ENCODE measurements around the gene METRNL. TPM values are rescaled to one million over a fixed set of nuclear protein-coding genes. Genes with fewer than 3 reads are reported as not detected.

Gene METRNL
- total RNA-seq, 2 experiments from 2014 or later, result 29.5 to 34.8 TPM

DNA sequence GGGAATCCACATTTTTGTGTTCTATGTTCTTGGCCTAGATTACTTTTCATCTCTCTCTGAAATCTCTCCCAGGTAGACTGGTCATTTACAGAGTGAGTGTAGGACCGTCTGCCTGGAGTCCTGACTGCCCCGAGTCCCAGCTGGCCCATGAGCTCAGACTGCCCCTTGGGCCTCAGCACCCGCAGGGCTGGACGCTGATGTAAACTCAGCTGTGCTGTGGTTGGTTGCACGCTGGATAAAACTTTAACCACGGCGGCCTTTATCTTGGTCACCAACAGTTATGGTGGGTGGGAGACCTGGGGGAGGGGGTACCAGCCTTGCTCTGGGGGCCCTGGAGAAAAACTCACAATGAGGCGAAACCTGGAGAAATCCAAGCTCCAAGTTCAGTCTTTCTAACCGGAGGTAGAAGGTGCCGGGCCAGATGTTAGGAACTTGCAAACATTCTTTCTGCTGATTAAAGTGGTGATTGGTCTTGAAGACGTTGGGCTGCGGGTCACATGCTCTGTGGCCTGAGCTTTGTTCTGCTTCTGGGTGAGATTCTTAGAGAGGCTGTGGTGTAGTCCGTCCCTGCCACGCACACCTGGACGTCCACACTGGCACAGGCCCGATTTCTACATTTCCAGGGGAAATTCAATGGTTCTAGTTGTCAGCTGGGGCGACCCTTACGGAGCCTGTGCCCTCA is 6.9 kb downstream of the METRNL start:
- CTCF ChIA-PET, result interaction anchor here (0.8 kb wide), 1 partner anchor 330 kb away, joined by 3 read pairs; no protein-coding TSS in a partner anchor
- POLR2A ChIA-PET, result no interaction called here

DNA sequence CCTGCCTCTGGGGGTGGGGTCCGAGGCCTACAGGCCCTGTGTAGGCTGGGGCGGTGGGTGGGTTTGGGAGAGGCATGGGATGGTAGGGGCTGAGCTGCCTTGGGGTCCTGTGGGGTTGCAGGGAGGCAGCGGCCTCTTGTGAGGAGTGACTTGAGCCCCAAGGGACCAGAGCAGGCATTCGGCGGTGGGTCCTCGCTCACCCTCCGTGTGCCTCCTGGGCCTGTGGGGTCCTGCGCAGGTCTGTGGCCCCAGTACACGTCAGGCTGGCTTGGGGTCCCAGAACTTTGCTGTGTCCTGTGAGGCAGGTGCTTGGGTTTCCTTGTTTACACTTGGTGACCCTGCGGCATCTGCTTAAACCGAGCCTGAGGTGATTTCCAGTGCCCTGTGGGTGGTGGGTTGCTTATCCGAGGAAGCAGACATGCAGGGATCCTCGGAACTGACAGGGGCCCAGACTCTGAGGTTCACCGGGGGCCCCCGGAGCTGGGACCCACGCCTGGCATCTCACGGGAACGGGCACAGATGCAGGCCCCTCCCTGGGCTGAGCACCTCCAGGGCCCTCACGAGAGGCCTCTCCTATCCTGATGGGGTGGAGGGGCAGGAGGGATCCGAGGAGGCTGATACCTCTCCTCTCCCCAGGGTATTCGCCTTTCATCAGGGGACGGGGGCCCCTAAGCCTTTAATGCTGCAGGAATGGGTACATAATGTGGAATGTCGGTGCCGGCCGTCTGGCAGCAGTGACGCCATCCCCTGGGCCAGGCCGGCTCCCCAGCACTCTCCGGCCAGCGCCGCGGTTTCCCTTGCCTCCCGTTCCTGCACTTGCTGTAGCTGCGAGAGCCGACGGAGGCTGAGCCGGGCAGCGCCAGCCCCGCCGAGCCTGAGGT is 7.7 kb downstream of the METRNL start:
- ChIA-PET POLR2A (no interaction called here), CTCF (interaction anchor here (0.8 kb wide), 1 partner anchor 330 kb away, joined by 3 read pairs; no protein-coding TSS in a partner anchor)

DNA sequence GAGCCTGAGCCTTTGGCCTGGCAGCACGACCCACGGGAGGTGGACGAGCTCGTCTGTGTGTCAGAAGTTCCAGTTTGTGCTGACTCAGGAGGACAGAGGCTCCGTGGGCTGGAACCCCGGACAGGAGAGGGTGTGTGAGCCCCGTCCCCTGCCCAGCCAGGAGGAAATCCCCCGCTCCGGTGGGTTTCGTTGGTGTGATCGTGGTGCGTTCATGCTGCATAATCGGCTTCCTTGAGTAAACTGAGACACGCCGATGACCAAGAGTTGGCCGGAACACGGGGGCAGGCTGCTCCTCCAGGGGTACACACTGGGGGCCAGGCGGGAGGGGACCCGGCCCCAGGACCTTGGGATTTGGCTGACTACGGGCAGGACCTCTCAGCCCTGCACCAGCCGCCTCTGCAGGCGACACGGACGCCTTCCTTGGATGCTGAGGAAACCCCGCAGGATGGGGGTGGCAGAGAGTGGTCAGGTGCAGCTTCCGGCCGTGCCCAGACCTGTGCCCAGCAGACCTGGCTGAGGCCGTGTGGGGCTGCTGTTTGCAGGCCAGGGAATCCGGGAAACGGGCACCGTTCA is 8.5 kb downstream of the METRNL start:
- POLR2A ChIA-PET, result no interaction called here
- CTCF ChIA-PET, result no interaction called here

DNA sequence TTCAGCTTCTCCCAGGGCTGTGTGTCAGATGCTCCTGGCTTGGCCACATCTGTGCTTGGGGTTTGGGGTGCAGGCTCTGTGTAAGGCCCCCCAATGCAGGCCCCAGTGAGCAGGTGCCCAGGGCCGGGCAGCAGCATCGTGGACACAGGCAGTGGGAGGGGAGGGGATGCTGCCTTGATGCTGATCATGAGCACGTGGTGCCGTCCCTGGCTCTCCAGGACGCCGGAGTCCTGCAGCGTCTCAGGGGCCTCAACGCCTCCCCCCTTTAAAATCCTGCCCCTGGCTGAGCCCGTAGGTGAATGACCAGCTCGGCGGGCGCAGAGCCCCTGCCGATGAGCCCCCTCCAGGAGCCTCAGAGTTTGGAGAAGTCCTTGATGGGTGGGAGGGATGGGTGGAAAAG is 9.0 kb downstream of the METRNL start:
- POLR2A ChIA-PET, result no interaction called here
- CTCF ChIA-PET, result no interaction called here

DNA sequence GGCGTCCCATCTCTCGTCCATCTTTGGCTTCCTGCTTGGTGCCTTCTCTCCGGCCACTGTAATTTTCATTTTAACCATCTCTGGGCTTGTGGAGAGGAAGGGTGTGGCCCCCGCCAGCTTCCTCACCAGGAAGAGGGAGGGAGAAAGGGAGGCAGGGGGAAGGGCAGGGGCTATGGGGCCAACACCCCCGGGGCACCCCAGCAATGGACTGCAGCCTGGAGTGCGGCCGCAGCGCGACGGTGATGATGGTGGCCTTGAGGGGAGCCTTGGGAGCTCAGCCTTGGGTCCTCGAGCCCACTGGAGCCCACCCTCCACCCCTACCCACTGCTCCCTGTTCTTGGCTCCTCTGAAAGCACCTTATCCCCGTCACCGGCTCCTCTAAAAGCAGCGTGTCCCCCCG is 9.5 kb downstream of the METRNL start:
- ChIA-PET CTCF (no interaction called here), POLR2A (no interaction called here)

DNA sequence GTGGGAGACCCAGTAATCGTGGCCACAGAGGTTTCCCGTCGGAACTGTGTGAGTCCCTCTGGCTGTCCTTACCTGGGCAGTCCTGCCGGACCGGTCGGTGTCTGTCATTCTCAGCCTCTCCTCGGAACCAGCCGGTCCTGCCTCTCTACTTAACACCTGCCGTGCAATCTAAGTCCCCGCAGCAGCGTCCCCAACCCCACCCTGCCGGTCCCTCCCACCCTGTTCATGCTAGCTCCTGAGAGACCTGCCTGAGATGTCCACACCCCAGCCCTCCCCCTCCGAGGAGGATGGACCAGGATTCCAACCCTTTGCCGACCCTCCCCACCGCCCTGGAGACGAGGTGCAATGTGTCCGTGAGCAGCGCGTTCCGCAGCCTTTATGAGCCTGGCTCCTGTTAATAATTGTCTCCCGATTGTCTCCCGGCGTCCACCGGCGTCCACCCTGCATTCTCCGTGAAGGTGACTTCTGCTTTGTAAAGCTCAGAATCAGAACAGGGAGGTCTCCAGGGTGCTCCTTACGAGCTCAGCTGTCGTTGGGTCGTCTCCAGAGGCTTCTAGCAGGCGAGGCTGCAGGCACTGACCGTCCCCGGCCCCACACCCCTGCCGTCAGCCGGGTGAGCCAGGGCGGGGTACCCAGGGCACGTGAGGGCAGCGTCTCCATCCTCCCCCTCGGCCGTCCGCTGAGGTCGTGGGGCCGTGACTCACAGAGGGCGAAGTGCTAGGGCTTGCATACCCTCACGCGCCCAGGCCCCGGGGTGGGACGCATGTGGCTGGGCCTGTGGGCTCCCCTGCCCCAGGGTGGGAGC is 10.1 kb downstream of the METRNL start:
- POLR2A ChIA-PET, result no interaction called here
- CTCF ChIA-PET, result no interaction called here

DNA sequence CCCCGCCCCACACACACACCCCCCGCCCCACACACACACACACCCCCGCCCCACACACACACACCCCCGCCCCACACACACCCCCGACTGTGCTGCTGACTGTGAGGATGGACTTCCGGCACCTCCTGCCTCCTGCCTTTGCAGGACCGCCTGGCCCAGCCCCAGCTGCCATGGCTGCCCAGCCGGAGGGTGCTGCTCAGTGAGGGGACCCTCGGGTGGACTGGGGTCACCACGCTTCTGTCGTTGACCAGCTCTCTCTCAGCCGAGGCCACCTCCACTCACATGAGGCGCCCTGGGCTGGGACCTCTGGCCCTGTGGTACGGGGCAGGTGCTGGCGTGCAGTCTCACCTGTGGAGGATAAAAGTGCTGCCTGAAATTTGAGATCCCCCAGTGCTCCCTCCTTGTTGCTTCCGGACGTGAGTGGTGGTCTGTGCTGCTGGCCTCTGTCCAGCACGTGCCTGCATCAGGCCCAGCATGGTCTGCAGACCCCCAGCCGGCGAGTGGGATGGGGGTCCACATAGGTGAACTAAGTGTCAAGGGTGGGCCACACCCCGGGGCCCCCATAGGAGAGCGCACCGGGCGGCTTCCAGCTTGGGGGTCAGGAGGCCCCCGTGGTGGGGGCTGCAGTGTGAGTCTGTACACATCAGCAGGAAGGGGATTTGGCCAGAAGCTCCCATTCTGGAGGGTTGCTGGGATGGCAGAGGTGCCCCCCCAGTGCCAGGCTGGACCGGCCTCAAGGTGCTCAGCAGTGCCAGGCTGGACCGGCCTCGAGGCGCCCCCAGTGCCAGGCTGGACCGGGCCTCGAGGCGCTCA is 11.2 kb downstream of the METRNL start:
- ChIA-PET CTCF (interaction anchor here (1.1 kb wide), 1 partner anchor 28 kb away, joined by 3 read pairs; no protein-coding TSS in a partner anchor), POLR2A (no interaction called here)

DNA sequence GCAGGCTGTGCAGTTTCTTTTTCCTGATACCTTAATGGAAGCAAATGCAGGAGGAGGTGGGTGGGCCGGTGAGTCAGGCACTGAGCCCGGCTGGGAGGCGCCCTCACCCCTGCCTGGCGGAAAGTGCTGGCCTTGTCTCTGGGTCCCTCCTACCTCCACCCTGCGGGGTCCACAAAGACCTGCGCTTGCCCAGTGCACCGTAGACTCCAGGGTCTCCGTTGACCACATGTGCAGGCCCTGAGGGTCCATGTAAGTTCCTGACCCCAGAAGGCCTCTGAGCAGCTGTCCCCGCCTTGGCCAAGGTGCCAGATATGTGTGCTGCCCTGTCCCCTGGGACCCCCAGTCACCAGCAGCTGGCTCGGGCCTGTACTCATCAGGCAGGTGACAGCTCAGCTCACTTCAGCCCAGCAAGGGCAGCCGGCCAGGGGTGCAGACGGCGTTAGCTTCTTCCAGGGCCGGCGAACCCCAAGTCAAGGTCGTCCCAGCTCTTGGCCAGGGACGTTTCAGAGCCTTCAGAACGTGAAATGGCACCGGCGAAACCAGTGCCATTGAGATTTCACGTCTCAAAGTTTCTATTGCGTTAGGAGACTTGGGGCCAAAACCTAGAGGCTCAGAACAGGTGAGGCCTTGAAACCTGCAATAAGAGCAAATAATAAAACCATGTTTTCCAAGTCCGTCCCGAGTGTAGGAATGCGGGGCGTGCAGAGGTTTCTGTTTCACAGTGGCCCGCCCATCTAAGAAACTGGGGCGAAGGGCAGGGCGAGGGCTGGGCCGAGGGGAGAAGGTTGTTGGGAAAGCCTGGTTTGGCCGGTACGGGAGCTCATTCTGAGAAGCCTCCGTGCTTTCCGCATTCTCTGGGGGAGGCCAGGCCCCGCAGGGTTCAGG is 12.1 kb downstream of the METRNL start:
- ChIA-PET POLR2A (no interaction called here), CTCF (interaction anchor here (1.1 kb wide), 1 partner anchor 27 kb away, joined by 3 read pairs; no protein-coding TSS in a partner anchor)

DNA sequence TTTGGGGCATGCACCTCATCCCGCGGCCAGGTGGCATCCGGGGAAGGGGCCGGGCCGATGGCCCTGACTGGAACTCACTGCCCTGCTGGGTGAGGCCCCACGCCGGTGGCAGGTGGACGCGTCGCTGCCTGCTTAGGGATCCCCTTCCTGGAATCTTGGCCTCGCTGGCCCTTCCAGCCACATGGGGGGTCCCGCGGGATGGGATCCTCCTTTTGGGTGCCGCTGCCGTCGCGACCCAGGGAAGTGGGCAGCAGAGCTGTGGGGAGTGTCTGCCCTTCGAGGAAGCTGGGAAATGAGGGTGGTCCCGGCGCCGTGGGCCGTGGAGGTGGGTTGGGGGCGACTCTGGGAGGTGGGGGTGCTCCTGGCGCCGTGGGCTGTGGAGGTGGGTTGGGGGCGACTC is 12.8 kb downstream of the METRNL start:
- ChIA-PET POLR2A (no interaction called here), CTCF (interaction anchor here (1.1 kb wide), 1 partner anchor 26 kb away, joined by 3 read pairs; no protein-coding TSS in a partner anchor)

DNA sequence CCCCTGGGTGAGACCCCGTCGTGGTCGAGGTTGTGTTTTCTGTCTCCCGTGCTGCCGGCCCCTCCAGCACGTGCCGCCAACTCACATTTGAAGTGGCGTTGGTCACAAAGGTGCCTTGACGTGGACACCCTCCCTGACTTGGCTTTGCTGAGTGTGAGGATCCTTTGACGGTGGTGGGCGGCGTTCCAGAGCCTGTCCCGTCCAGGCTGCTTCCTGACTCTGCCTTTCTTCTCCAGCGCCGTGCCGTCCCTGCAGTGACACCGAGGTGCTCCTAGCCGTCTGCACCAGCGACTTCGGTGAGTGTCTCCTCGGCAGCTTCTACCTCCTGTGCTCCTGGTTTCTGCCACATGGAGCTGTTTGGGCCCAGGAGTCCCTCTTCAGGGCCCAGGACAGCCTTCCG is 13.5 kb downstream of the METRNL start:
- POLR2A ChIA-PET, result no interaction called here
- CTCF ChIA-PET, result no interaction called here

DNA sequence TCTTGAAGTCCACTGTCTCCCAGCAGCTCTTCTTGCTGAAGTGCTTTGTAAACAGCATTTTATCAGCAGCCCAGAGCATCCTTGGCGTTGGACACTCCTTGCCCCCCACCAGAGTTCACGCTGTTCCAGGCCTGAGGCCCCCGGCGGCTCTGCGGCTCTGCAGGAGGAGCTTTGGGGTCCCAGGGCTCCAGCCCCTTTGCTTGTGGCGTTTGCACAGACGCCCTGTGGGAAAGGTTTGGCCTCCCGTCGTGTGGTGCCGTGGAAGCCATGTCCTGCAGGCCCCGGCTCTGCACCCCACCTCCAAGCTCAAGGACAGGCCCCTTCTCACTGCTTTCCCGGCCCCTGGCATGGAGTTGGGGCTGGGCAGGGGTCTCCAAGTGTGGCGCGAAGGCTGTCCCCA is 14.1 kb downstream of the METRNL start:
- ChIA-PET POLR2A (no interaction called here), CTCF (no interaction called here)

DNA sequence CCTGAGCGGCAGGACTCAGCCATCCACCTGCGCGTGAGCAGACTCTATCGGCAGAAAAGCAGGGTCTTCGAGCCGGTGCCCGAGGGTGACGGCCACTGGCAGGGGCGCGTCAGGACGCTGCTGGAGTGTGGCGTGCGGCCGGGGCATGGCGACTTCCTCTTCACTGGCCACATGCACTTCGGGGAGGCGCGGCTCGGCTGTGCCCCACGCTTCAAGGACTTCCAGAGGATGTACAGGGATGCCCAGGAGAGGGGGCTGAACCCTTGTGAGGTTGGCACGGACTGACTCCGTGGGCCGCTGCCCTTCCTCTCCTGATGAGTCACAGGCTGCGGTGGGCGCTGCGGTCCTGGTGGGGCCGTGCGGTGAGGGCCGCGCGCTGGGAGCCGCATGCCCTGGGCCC is 14.9 kb downstream of the METRNL start:
- ChIA-PET CTCF (no interaction called here), POLR2A (no interaction called here)

DNA sequence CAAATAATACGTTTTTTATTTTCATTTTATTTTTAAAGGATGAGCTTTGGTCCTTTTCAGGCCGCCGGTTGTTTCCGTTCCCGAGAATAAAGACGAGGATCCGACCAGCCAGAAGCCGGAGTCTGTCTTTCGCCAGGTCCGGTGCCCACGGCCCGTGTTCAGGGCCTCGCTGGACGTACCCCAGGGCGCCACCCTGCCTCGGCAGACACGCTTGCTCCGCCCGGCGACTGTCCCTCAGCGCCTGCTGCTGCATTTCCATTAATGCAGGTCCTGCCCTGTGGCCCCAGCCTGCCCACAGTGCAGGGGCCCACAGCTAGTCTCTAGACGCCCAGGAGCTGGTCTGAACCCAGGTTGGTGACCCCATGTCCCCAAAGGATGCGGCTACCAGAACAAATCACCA is 15.6 kb downstream of the METRNL start:
- POLR2A ChIA-PET, result no interaction called here

DNA sequence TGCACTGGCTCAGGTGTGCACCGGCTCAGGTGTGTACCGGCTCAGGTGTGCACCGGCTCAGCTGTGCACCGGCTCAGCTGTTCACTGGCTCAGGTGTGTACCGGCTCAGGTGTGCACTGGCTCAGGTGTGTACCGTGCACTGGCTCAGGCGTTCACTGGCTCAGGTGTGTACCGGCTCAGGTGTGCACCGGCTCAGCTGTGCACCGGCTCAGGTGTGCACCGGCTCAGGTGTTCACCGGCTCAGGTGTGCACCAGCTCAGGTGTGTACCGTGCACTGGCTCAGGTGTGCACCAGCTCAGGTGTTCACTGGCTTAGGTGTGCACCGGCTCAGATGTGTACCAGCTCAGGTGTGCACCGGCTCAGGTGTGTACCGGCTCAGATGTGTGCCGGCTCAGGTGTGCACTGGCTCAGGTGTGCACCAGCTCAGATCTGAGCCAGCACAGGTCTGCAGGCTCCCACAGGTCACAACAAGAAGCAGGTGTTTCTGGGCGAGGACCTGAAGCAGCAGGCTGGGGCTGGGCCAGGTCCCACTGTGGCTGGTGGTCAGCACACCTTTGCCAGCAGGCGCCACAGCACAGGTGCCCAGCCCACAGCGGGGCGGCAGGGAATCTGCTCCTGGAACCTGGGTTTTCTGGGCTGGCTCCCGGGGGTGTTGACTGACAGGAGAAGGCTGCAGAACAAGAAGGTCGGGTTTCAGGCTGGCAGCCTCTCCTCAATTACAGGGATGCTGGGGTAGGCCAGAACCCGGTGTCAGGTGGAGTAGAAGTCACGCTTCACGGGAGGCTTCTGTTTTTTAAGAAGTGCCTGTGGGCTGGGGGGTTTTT is 17.2 kb downstream of the METRNL start:
- ChIA-PET CTCF (interaction anchor here (0.9 to 2.5 kb wide), 2 partner anchors 103 to 315 kb away, joined by 3 to 6 read pairs; no protein-coding TSS in a partner anchor), POLR2A (interaction anchor here (0.7 kb wide), 1 partner anchor 26 kb away, joined by 3 read pairs; no protein-coding TSS in a partner anchor)

More for the DNA sequence above, 15.6 kb downstream of the METRNL start:
- CTCF ChIA-PET, result no interaction called here

DNA sequence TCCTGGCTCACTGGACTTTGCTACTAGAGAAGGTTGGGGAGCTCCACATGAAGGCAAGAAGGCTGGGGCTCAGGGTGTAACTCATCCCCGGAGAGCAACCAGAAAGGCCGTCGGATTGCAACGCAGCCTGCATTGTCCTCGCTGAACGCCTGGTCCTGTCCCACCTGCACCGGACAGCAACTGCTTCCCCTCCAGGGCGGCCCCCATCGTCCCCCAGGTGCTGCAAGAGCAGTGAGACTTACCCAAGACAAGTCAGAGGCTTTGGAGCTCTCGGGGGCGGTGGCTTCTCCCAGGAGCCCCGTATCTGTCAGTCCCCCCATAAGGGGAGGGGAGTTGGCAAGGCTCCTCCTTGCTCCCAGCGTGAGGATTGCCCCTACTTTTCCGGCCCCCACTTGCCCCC is 18.4 kb downstream of the METRNL start:
- POLR2A ChIA-PET, result interaction anchor here (1.5 kb wide), 1 partner anchor 14 kb away, joined by 4 read pairs; no protein-coding TSS in a partner anchor
- CTCF ChIA-PET, result interaction anchor here (0.9 to 2.5 kb wide), 2 partner anchors 102 to 316 kb away, joined by 3 to 6 read pairs; no protein-coding TSS in a partner anchor

DNA sequence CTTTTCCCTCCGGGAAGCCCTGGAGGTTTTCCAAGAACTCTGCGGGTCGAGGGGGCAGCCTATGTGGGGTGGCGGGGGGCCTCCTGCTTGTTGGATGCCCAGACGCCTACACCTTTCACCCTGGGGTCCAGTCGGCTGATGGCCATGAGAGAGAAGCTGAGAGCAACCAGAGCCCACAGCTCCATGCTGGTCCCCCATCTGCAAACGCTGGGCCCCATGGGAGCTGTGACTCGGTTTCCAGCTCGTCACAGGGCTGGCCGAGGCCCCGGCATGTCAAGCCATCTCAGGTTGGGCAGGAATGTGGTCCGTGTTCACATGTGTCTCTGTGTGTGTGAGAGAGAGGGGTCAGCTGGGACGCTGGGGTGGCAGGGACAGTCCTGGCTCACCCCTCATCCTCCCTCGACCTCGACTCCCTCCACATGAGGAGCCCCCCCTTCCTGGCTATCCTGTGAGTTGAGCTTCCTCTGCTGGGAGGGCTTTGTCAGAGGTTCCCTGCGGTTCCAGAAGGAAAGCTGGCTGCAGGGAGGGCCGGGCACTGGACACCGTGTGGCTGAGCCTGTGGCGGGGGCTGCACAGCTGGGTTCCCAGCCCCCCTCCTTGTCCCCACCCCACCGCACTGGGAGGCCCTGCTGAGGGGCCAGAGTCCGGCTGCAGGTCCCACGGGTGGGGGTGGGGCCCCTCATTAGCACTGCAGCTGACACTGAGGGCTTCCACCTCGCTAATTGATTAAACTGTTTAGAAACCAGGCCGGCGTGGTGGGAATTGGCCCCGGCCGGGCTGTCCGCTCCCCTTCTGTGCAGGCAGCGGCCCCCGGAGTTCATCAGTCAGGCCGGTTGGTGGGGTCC is 19.1 kb downstream of the METRNL start:
- POLR2A ChIA-PET, result interaction anchor here (0.6 to 1.5 kb wide), 2 partner anchors 15 to 20 kb away, joined by 3 to 4 read pairs; no protein-coding TSS in a partner anchor
- CTCF ChIA-PET, result interaction anchor here (2.5 kb wide), 1 partner anchor 101 kb away, joined by 6 read pairs; no protein-coding TSS in a partner anchor
